22Rv1 (cell line): ENCODE results near the gene CTU2.

ENCODE experiments used
- ZFX ChIP-seq: fragments of 450-650 bp; IDR thresholded peaks from 2 replicates; pipeline ENCODE4 v1.6.1; 2017; ENCODE audit warnings: antibody characterized with exemption, borderline replicate concordance
- TF ChIP-seq, protein P1 (sequence below): fragments of 450-650 bp; IDR thresholded peaks from 2 replicates; pipeline ENCODE4 v1.5.1; 2017; ENCODE audit warnings: mild to moderate bottlenecking

GRCh38 chr16:88742896-88743605 is 36.7 kb downstream of the CTU2 start:
- TF ChIP-seq, protein P1, sequence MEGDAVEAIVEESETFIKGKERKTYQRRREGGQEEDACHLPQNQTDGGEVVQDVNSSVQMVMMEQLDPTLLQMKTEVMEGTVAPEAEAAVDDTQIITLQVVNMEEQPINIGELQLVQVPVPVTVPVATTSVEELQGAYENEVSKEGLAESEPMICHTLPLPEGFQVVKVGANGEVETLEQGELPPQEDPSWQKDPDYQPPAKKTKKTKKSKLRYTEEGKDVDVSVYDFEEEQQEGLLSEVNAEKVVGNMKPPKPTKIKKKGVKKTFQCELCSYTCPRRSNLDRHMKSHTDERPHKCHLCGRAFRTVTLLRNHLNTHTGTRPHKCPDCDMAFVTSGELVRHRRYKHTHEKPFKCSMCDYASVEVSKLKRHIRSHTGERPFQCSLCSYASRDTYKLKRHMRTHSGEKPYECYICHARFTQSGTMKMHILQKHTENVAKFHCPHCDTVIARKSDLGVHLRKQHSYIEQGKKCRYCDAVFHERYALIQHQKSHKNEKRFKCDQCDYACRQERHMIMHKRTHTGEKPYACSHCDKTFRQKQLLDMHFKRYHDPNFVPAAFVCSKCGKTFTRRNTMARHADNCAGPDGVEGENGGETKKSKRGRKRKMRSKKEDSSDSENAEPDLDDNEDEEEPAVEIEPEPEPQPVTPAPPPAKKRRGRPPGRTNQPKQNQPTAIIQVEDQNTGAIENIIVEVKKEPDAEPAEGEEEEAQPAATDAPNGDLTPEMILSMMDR, result no peak
- TF ChIP-seq ZFX, result no peak
